ENCODE measurements around the gene CCL8. TPM values are rescaled to one million over a fixed set of nuclear protein-coding genes. Genes with fewer than 3 reads are reported as not detected.

The CCL8 gene
- total RNA-seq, 2 experiments from 2014 or later = not detected

DNA sequence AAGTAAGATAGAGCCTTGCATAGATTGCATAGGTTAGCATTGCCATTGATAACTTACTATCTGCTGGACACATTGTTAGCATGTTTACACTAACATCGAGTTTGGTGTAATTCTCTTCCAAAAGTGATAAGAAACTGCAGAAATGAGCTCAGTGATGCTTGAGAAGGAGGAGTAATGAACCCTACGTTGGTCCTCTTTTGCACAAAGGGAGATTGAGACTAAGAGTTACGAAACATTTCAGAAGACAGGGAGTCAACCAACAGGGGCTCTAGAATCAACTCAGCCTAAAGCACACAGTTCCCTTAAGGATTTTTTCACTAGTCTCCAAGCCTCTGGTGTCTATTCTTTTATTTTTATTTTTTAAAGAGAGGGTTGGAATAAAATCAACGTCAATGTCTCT is 42.4 kb upstream of the CCL8 start:
- no peaks in the 10 kb centered on the region for H3K4me1 ChIP-seq (ENCODE audit: insufficient read depth, low read length, poor library complexity, severe bottlenecking)

DNA sequence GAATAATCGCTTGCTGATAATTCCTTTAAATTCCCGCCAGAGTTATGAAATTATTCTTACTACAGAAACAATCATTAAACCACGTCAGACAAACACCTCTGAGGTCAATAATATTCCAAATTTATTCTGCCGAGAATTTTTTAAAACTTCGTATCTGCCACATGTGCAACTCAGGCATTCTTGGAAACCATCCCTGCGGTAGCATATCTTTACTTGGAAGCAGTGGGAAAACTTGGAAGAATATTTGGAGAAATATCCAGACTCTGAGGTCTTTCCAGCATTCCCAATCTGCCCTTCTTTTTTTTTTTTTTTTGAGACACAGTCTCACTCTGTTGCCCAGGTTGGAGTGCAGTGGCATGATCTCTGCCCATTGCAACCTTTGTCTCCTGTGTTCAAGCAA is 35.7 kb upstream of the CCL8 start:
- no peak for TF ChIP-seq EZH2phosphoT487 (IDR thresholded peaks at IDR 0.05; ENCODE audit: borderline replicate concordance, low read depth, low read length)
- TF ChIP-seq CTCF (conservative IDR thresholded peaks at IDR 0.05; ENCODE audit: low read length) = no peak
- CTCF ChIA-PET (ENCODE audit: unreplicated experiment) = no interaction called here
- no peaks in the 10 kb centered on the region for H3K4me1 ChIP-seq (ENCODE audit: insufficient read depth, low read length, poor library complexity, severe bottlenecking)
- H3K9me3 ChIP-seq (ENCODE audit: low read length) = no peaks in the 10 kb centered on the region
- H3K4me2 ChIP-seq (ENCODE audit: low read length) = no peak overlapping the region
- intact Hi-C loops (cut with micrococcal nuclease; ENCODE audit: unreplicated experiment) = no loop called here
- no peak overlapping the region for H2AFZ ChIP-seq (ENCODE audit: low read length)
- H3K9me2 ChIP-seq (ENCODE audit: insufficient read depth, low read length) = no peaks in the 10 kb centered on the region
- BruUV-seq (replicated peaks) = no TSS peak
- no peak for DNase-seq (ENCODE audit: low spot score)
- no peaks in the 10 kb centered on the region for H3K79me2 ChIP-seq (ENCODE audit: insufficient read depth, low read depth, low read length)
- POLR2A ChIA-PET = no interaction called here
- H3K4me3 ChIP-seq (ENCODE audit: low read depth, low read length, poor library complexity, severe bottlenecking) = no peak overlapping the region
- no peak overlapping the region for H3K27ac ChIP-seq (ENCODE audit: low read depth, low read length, poor library complexity, severe bottlenecking)
- H4K20me1 ChIP-seq (ENCODE audit: insufficient read depth, low read length) = no peaks in the 10 kb centered on the region
- H3K36me3 ChIP-seq (ENCODE audit: insufficient read depth, low read length) = no peaks in the 10 kb centered on the region

More for the DNA sequence above, 42.4 kb upstream of the CCL8 start:
- Histone ChIP-seq H3K9me3 (ENCODE audit: low read length) (no peaks in the 10 kb centered on the region), H3K36me3 (ENCODE audit: insufficient read depth, low read length) (no peaks in the 10 kb centered on the region), H3K79me2 (ENCODE audit: insufficient read depth, low read depth, low read length) (no peaks in the 10 kb centered on the region), H3K4me2 (ENCODE audit: low read length) (no peak overlapping the region), H3K9me2 (ENCODE audit: insufficient read depth, low read length) (no peaks in the 10 kb centered on the region), H4K20me1 (ENCODE audit: insufficient read depth, low read length) (no peaks in the 10 kb centered on the region), H3K27ac (ENCODE audit: low read depth, low read length, poor library complexity, severe bottlenecking) (no peak overlapping the region), H3K4me3 (ENCODE audit: low read depth, low read length, poor library complexity, severe bottlenecking) (no peak overlapping the region), H2AFZ (ENCODE audit: low read length) (no peak overlapping the region)
- CTCF ChIA-PET (ENCODE audit: unreplicated experiment) = no interaction called here
- POLR2A ChIA-PET = no interaction called here
- TF ChIP-seq CTCF (conservative IDR thresholded peaks at IDR 0.05; ENCODE audit: low read length) = no peak
- TF ChIP-seq EZH2phosphoT487 (IDR thresholded peaks at IDR 0.05; ENCODE audit: borderline replicate concordance, low read depth, low read length) = no peak
- intact Hi-C loops (cut with micrococcal nuclease; ENCODE audit: unreplicated experiment) = no loop called here
- no TSS peak for BruUV-seq (replicated peaks)
- no peak for DNase-seq (ENCODE audit: low spot score)

- BruUV-seq (replicated peaks) = no TSS peak
- H3K79me2 ChIP-seq (ENCODE audit: insufficient read depth, low read depth, low read length) = no peaks in the 10 kb centered on the region
- H3K27ac ChIP-seq (ENCODE audit: low read depth, low read length, poor library complexity, severe bottlenecking) = no peak within 1 kb of the TSS
- ChIA-PET CTCF (ENCODE audit: unreplicated experiment) (no interaction called here), POLR2A (no interaction called here)
- H3K4me2 ChIP-seq (ENCODE audit: low read length) = no peak within 1 kb of the TSS
- no peak within 1 kb of the TSS for H2AFZ ChIP-seq (ENCODE audit: low read length)
- H3K9me3 ChIP-seq (ENCODE audit: low read length) = no peaks in the 10 kb centered on the region
- H3K36me3 ChIP-seq (ENCODE audit: insufficient read depth, low read length) = no peaks in the 10 kb centered on the region
- TF ChIP-seq CTCF (conservative IDR thresholded peaks at IDR 0.05; ENCODE audit: low read length) (no peak), EZH2phosphoT487 (IDR thresholded peaks at IDR 0.05; ENCODE audit: borderline replicate concordance, low read depth, low read length) (no peak)
- no peaks in the 10 kb centered on the region for H4K20me1 ChIP-seq (ENCODE audit: insufficient read depth, low read length)
- no peaks in the 10 kb centered on the region for H3K4me1 ChIP-seq (ENCODE audit: insufficient read depth, low read length, poor library complexity, severe bottlenecking)
- intact Hi-C loops (cut with micrococcal nuclease; ENCODE audit: unreplicated experiment) = no loop called here
- no peaks in the 10 kb centered on the region for H3K9me2 ChIP-seq (ENCODE audit: insufficient read depth, low read length)
- DNase-seq (ENCODE audit: low spot score) = no peak
- H3K4me3 ChIP-seq (ENCODE audit: low read depth, low read length, poor library complexity, severe bottlenecking) = no peak within 1 kb of the TSS
Observed at GRCh38 chr17:34285286-34285792, 33.9 kb upstream of the CCL8 start, which contains the start of gene CCL11. Gene CCL11 (plus strand): TSS chr17:34285742. CDS start chr17:34285809, 67 bp downstream.
